Panc1 (cell line): ENCODE results near the gene MRC2. TPM values are rescaled to one million over a fixed set of nuclear protein-coding genes. Genes with fewer than 3 reads are reported as not detected.

Source experiments
- ATAC-seq: fragments of 200-7000 bp; cut with Tn5 transposase; 2 replicates; pipeline ENCODE4 v1.9.1; 2020; ENCODE audit warnings: mild to moderate bottlenecking, moderate library complexity
- BruUV-seq: library from RNA; stranded (reverse); fragments of 400-500 nt; replicated peaks from 2 replicates; lab custom pipeline; 2021; lab: Mats Ljungman, UMichigan
- CTCF ChIA-PET: fragments of 300-600 bp; sonication (Branson Sonifier 250); formaldehyde crosslinking; loops from one replicate; lab custom pipeline; 2022; ENCODE audit warnings: antibody characterized with exemption; lab: Charles Lee
- POLR2A ChIA-PET: fragments of 300-600 bp; sonication (Branson Sonifier 250); formaldehyde crosslinking; loops from one replicate; lab custom pipeline; 2022; ENCODE audit warnings: antibody characterized with exemption; lab: Charles Lee
- DNase-seq: peaks from one replicate; pipeline ENCODE4 v3.0.0-alpha.2; 2010; ENCODE audit warnings: low read depth, low spot score
- H3K27ac ChIP-seq: 2 replicates; pipeline ENCODE4 v1.5.1; 2011; ENCODE audit warnings: mild to moderate bottlenecking, low read length, inconsistent platforms
- H3K27me3 ChIP-seq: fragments of 200-500 bp; sonication (Bioruptor generic); 2 replicates; pipeline ENCODE4 v1.6.0; 2014; ENCODE audit warnings: low read length, inconsistent platforms; ENCODE audit not compliant: control insufficient read depth, insufficient read depth
- H3K36me3 ChIP-seq: fragments of 200-500 bp; sonication (Bioruptor generic); 2 replicates; pipeline ENCODE4 v1.5.1; 2014; ENCODE audit warnings: inconsistent platforms, mild to moderate bottlenecking, low read length, moderate library complexity; ENCODE audit not compliant: control insufficient read depth, insufficient read depth
- H3K4me1 ChIP-seq: 2 replicates; pipeline ENCODE4 v1.5.1; 2011; ENCODE audit warnings: inconsistent platforms, mild to moderate bottlenecking, low read length, moderate library complexity; ENCODE audit not compliant: control insufficient read depth, insufficient read depth
- H3K4me3 ChIP-seq, 2 experiments: 2 replicates each; pipeline ENCODE4 v1.5.1; 2011 to 2012; ENCODE audit warnings: low read depth in 2 of 2, low read length in 2 of 2, mild to moderate bottlenecking in 2 of 2, inconsistent platforms in 1 of 2, moderate library complexity in 1 of 2
- H3K9me3 ChIP-seq: fragments of 200-500 bp; sonication (Bioruptor generic); 2 replicates; pipeline ENCODE4 v1.5.1; 2014; ENCODE audit warnings: low read depth, mild to moderate bottlenecking, inconsistent platforms, low read length, moderate library complexity; ENCODE audit not compliant: control insufficient read depth, insufficient read depth
- CTCF ChIP-seq: fragments of 450-650 bp; IDR thresholded peaks from 2 replicates; pipeline ENCODE4 v1.5.1; 2017; ENCODE audit warnings: mild to moderate bottlenecking
- POLR2AphosphoS5 ChIP-seq: IDR thresholded peaks from 2 replicates; pipeline ENCODE4 v1.6.1; 2012; ENCODE audit warnings: mild to moderate bottlenecking, low read depth, low read length, moderate library complexity
- REST ChIP-seq, 2 experiments: IDR thresholded peaks; 2 replicates each; pipeline ENCODE4 v1.6.1; 2011 to 2012; ENCODE audit warnings: low read depth in 2 of 2, control low read depth in 1 of 2, low read length in 1 of 2, mild to moderate bottlenecking in 1 of 2, moderate library complexity in 1 of 2; ENCODE audit not compliant: insufficient read depth in 1 of 2
- SIN3A ChIP-seq: IDR thresholded peaks from 2 replicates; pipeline ENCODE4 v1.6.1; 2012; ENCODE audit warnings: low read depth, mild to moderate bottlenecking, low read length, moderate library complexity, borderline replicate concordance; ENCODE audit not compliant: insufficient read depth
- in situ Hi-C: cut with HindIII; loops from 2 replicates; pipeline ENCODE4 v1.10.0; 2016; ENCODE audit warnings: low sequenced_read_pairs, low pct_unique_long_range_greater_than_20kb
- intact Hi-C: fragments of 100-400 bp; cut with micrococcal nuclease; formaldehyde crosslinking; loops from one replicate; pipeline ENCODE4 v1.10.0; 2022; ENCODE audit not compliant: unreplicated experiment
- total RNA-seq: library from RNA; stranded (reverse); gene quantifications from one replicate; pipeline ENCODE4 v1.2.1, GENCODE V29; 2021; ENCODE audit not compliant: unreplicated experiment

The MRC2 gene
- total RNA-seq, 1 experiment from 2014 or later, result 120 TPM

- Histone ChIP-seq H3K36me3 (no peaks in the 10 kb centered on the region), H3K4me3 (no peak overlapping the region), H3K9me3 (no peaks in the 10 kb centered on the region), H3K27me3 (no peaks in the 10 kb centered on the region), H3K27ac (no peak overlapping the region), H3K4me1 (no peaks in the 10 kb centered on the region)
- no peak for DNase-seq
- TF ChIP-seq REST (IDR thresholded peaks at IDR 0.05; ENCODE audit: insufficient read depth in 1 of 2, low read depth in 2 of 2, low read length in 1 of 2) (no peak), SIN3A (no peak)
- no peak for ATAC-seq
- in situ Hi-C loops, result no loop called here
- ChIA-PET POLR2A (no interaction called here), CTCF (no interaction called here)
- intact Hi-C loops, result no loop called here
- BruUV-seq, result no TSS peak
Measured at GRCh38 chr17:62663304-62663703, 35.8 kb downstream of the MRC2 start.

GRCh38 chr17:62664336-62665120, 37.1 kb downstream of the MRC2 start:
- intact Hi-C loops, result no loop called here
- Histone ChIP-seq H3K4me3 (no peak overlapping the region), H3K4me1 (no peaks in the 10 kb centered on the region), H3K36me3 (no peaks in the 10 kb centered on the region), H3K27ac (no peak overlapping the region), H3K9me3 (no peaks in the 10 kb centered on the region), H3K27me3 (no peaks in the 10 kb centered on the region)
- ChIA-PET POLR2A (no interaction called here), CTCF (no interaction called here)
- DNase-seq, result no peak
- BruUV-seq, result no TSS peak
- TF ChIP-seq CTCF (no peak), POLR2AphosphoS5 (no peak)
- in situ Hi-C loops, result no loop called here
- no peak; the same call in 1 of the 2 replicates for ATAC-seq

GRCh38 chr17:62665599-62665998, 38.1 kb downstream of the MRC2 start:
- no peaks in the 10 kb centered on the region for H3K9me3 ChIP-seq
- no peaks in the 10 kb centered on the region for H3K4me1 ChIP-seq
- ChIA-PET CTCF (no interaction called here), POLR2A (no interaction called here)
- DNase-seq (no peak), ATAC-seq (no peak)
- H3K27ac ChIP-seq, result no peak overlapping the region
- intact Hi-C loops (no loop called here), in situ Hi-C loops (no loop called here)
- no TSS peak for BruUV-seq
- H3K27me3 ChIP-seq, result no peaks in the 10 kb centered on the region
- TF ChIP-seq CTCF, result no peak
- H3K36me3 ChIP-seq, result no peaks in the 10 kb centered on the region
- H3K4me3 ChIP-seq, result no peak overlapping the region
